Stimulated activated effector memory CD8-positive, alpha-beta T cell treated with anti-CD3 and anti-CD28 coated beads, Interleukin-12 subunit alpha, Interleukin-12 subunit beta, amount 100 ng/mL, for 72 hours (primary cell): ENCODE measurements around the gene LYZL4.

Experiments
- ATAC-seq: fragments of 150-1000 bp; cut with Tn5 transposase; 2 replicates; pipeline ENCODE4 v1.10.0; 2021
- DNase-seq, 2 donors: peaks; one replicate each; pipeline ENCODE4 v3.0.0; 2021 to 2022; ENCODE audit warnings: low spot score in 2 of 2
- H3K27ac Mint-ChIP-seq: one replicate; pipeline ENCODE4 v1.8.0; 2022; ENCODE audit warnings: mild to moderate bottlenecking, mixed read lengths
- H3K36me3 Mint-ChIP-seq: one replicate; pipeline ENCODE4 v1.8.0; 2022; ENCODE audit warnings: mild to moderate bottlenecking, mixed read lengths
- H3K4me1 Mint-ChIP-seq: one replicate; pipeline ENCODE4 v1.8.0; 2022; ENCODE audit warnings: mixed read lengths
- H3K4me3 Mint-ChIP-seq: one replicate; pipeline ENCODE4 v1.8.0; 2022; ENCODE audit warnings: mild to moderate bottlenecking, mixed read lengths
- H3K9me3 Mint-ChIP-seq: one replicate; pipeline ENCODE4 v1.8.0; 2022; ENCODE audit warnings: mixed read lengths

The LYZL4 gene

GRCh38 chr3:42410370-42411131 lies at the start of gene LYZL4:
Gene LYZL4, minus strand, starts transcription at chr3:42410610. Its CDS starts 3,359 bp downstream, at chr3:42407251.
- DNase-seq (no peak), ATAC-seq (no peak)
- Mint-ChIP-seq H3K4me1 (no peaks in the 10 kb centered on the region), H3K9me3 (no peaks in the 10 kb centered on the region), H3K27ac (no peak within 1 kb of the TSS), H3K36me3 (no peaks in the 10 kb centered on the region), H3K4me3 (no peak within 1 kb of the TSS)

GRCh38 chr3:42459151-42459550 lies 48.7 kb upstream of the LYZL4 start:
- Mint-ChIP-seq H3K4me1 (no peaks in the 10 kb centered on the region), H3K9me3 (no peaks in the 10 kb centered on the region), H3K4me3 (no peak overlapping the region), H3K36me3 (no peaks in the 10 kb centered on the region), H3K27ac (no peak overlapping the region)
- DNase-seq = no peak
- ATAC-seq = no peak

GRCh38 chr3:42456211-42456610 lies 45.8 kb upstream of the LYZL4 start:
- no peak overlapping the region for H3K4me3 Mint-ChIP-seq
- H3K27ac Mint-ChIP-seq = no peak overlapping the region
- no peaks in the 10 kb centered on the region for H3K36me3 Mint-ChIP-seq
- H3K4me1 Mint-ChIP-seq = no peaks in the 10 kb centered on the region
- no peak for ATAC-seq
- DNase-seq = no peak
- no peaks in the 10 kb centered on the region for H3K9me3 Mint-ChIP-seq

GRCh38 chr3:42451546-42452230 lies 41.3 kb upstream of the LYZL4 start:
- DNase-seq (no peak), ATAC-seq (no peak)
- Mint-ChIP-seq H3K36me3 (no peaks in the 10 kb centered on the region), H3K27ac (no peak overlapping the region), H3K4me1 (no peaks in the 10 kb centered on the region), H3K4me3 (no peak overlapping the region), H3K9me3 (no peaks in the 10 kb centered on the region)

GRCh38 chr3:42451116-42451515 lies 40.7 kb upstream of the LYZL4 start:
- Mint-ChIP-seq H3K4me1 (no peaks in the 10 kb centered on the region), H3K9me3 (no peaks in the 10 kb centered on the region), H3K27ac (no peak overlapping the region), H3K4me3 (no peak overlapping the region), H3K36me3 (no peaks in the 10 kb centered on the region)
- ATAC-seq (no peak), DNase-seq (no peak)

GRCh38 chr3:42450567-42450966 lies 40.2 kb upstream of the LYZL4 start:
- no peak for DNase-seq
- H3K27ac Mint-ChIP-seq = no peak overlapping the region
- ATAC-seq = no peak

GRCh38 chr3:42447481-42447880 lies 37.1 kb upstream of the LYZL4 start:
- Mint-ChIP-seq H3K9me3 (no peaks in the 10 kb centered on the region), H3K27ac (no peak overlapping the region), H3K4me3 (no peak overlapping the region), H3K36me3 (no peaks in the 10 kb centered on the region), H3K4me1 (no peaks in the 10 kb centered on the region)
- ATAC-seq (no peak), DNase-seq (no peak)

More at GRCh38 chr3:42450567-42450966, 40.2 kb upstream of the LYZL4 start:
- no peak overlapping the region for H3K4me3 Mint-ChIP-seq
- H3K9me3 Mint-ChIP-seq = no peaks in the 10 kb centered on the region
- H3K4me1 Mint-ChIP-seq = no peaks in the 10 kb centered on the region
- H3K36me3 Mint-ChIP-seq = no peaks in the 10 kb centered on the region

GRCh38 chr3:42446111-42447050 lies 36.0 kb upstream of the LYZL4 start:
- DNase-seq = no peak
- no peak for ATAC-seq
- no peak overlapping the region for H3K4me3 Mint-ChIP-seq
- no peak overlapping the region for H3K27ac Mint-ChIP-seq
- no peaks in the 10 kb centered on the region for H3K9me3 Mint-ChIP-seq
- H3K36me3 Mint-ChIP-seq = no peaks in the 10 kb centered on the region
- no peaks in the 10 kb centered on the region for H3K4me1 Mint-ChIP-seq

- DNase-seq (peak; percentile 62 to 85), ATAC-seq (peak; percentile 82)
- Mint-ChIP-seq H3K36me3 (no peaks in the 10 kb centered on the region), H3K9me3 (no peaks in the 10 kb centered on the region), H3K4me3 (no peak overlapping the region), H3K4me1 (no peaks in the 10 kb centered on the region), H3K27ac (no peak overlapping the region)
Observed at GRCh38 chr3:42443819-42444436, 33.5 kb upstream of the LYZL4 start.

GRCh38 chr3:42443292-42443691 lies 32.9 kb upstream of the LYZL4 start:
- no peak for ATAC-seq

GRCh38 chr3:42442640-42443039 lies 32.2 kb upstream of the LYZL4 start:
- Mint-ChIP-seq H3K9me3 (no peaks in the 10 kb centered on the region), H3K4me1 (no peaks in the 10 kb centered on the region), H3K27ac (no peak overlapping the region), H3K4me3 (no peak overlapping the region), H3K36me3 (no peaks in the 10 kb centered on the region)
- ATAC-seq = no peak
- no peak for DNase-seq

More at GRCh38 chr3:42443292-42443691, 32.9 kb upstream of the LYZL4 start:
- Mint-ChIP-seq H3K36me3 (no peaks in the 10 kb centered on the region), H3K27ac (no peak overlapping the region), H3K9me3 (no peaks in the 10 kb centered on the region), H3K4me1 (no peaks in the 10 kb centered on the region), H3K4me3 (no peak overlapping the region)
- no peak for DNase-seq

GRCh38 chr3:42441791-42442190 lies 31.4 kb upstream of the LYZL4 start:
- no peaks in the 10 kb centered on the region for H3K4me1 Mint-ChIP-seq
- no peak overlapping the region for H3K4me3 Mint-ChIP-seq
- H3K9me3 Mint-ChIP-seq = no peaks in the 10 kb centered on the region
- DNase-seq (no peak), ATAC-seq (no peak)
- no peak overlapping the region for H3K27ac Mint-ChIP-seq
- no peaks in the 10 kb centered on the region for H3K36me3 Mint-ChIP-seq

- Mint-ChIP-seq H3K36me3 (no peaks in the 10 kb centered on the region), H3K27ac (no peak overlapping the region), H3K9me3 (no peaks in the 10 kb centered on the region), H3K4me1 (no peaks in the 10 kb centered on the region), H3K4me3 (no peak overlapping the region)
- ATAC-seq = no peak
- no peak for DNase-seq
Observed at GRCh38 chr3:42440924-42441323, 30.5 kb upstream of the LYZL4 start.

GRCh38 chr3:42439261-42440115 lies 29.1 kb upstream of the LYZL4 start:
- H3K4me1 Mint-ChIP-seq = no peaks in the 10 kb centered on the region
- H3K36me3 Mint-ChIP-seq = no peaks in the 10 kb centered on the region
- no peak for DNase-seq
- no peak overlapping the region for H3K4me3 Mint-ChIP-seq
- no peak for ATAC-seq
- H3K27ac Mint-ChIP-seq = no peak overlapping the region
- H3K9me3 Mint-ChIP-seq = no peaks in the 10 kb centered on the region
